IMR-90 (cell line): ENCODE data around the gene FAM124A. TPM values are rescaled to one million over a fixed set of nuclear protein-coding genes. Genes with fewer than 3 reads are reported as not detected.

ENCODE experiments used
- ATAC-seq: fragments of 200-7000 bp; cut with Tn5 transposase; 2 replicates; pipeline ENCODE4 v1.9.1; 2020; ENCODE audit warnings: low read depth, mild to moderate bottlenecking, moderate library complexity
- BruUV-seq: library from RNA; stranded (reverse); fragments of 400-500 nt; replicated peaks from 2 replicates; lab custom pipeline; 2021; lab: Mats Ljungman, UMichigan
- CTCF ChIA-PET: fragments of 300-600 bp; formaldehyde crosslinking; extraction: SDS; loops from one replicate; lab custom pipeline; 2021; ENCODE audit warnings: antibody characterized with exemption; lab: Yijun Ruan, JAX
- POLR2A ChIA-PET: fragments of 300-600 bp; sonication (Branson Sonifier 250); formaldehyde crosslinking; loops from one replicate; lab custom pipeline; 2022; ENCODE audit warnings: antibody characterized with exemption; ENCODE audit not compliant: unreplicated experiment; lab: Charles Lee
- DNase-seq: peaks from one replicate; pipeline ENCODE4 v3.0.0; 2013
- H2AFZ ChIP-seq: replicated peaks from 2 replicates; pipeline ENCODE3; 2013; ENCODE audit warnings: low read length, mild to moderate bottlenecking; ENCODE audit not compliant: poor library complexity
- H2AK5ac ChIP-seq: 2 replicates; pipeline ENCODE4 v1.6.1; 2013; ENCODE audit warnings: low read depth, low read length, inconsistent platforms
- H2AK9ac ChIP-seq: replicated peaks from 2 replicates; pipeline ENCODE3; 2013; ENCODE audit warnings: mild to moderate bottlenecking, low read depth, low read length, moderate library complexity; ENCODE audit not compliant: poor library complexity
- H2BK120ac ChIP-seq: 2 replicates; pipeline ENCODE4 v1.6.1; 2013; ENCODE audit warnings: low read depth, low read length, inconsistent platforms
- H2BK15ac ChIP-seq: 3 replicates; pipeline ENCODE4 v1.6.1; 2013; ENCODE audit warnings: low read depth, low read length, inconsistent platforms
- H2BK20ac ChIP-seq: 2 replicates; pipeline ENCODE4 v1.6.1; 2013; ENCODE audit warnings: low read depth, mild to moderate bottlenecking, inconsistent platforms, low read length, moderate library complexity
- H2BK5ac ChIP-seq: 2 replicates; pipeline ENCODE4 v1.6.1; 2013; ENCODE audit warnings: mild to moderate bottlenecking, low read depth, low read length, inconsistent platforms; ENCODE audit not compliant: poor library complexity, severe bottlenecking
- H3K14ac ChIP-seq: replicated peaks from 2 replicates; pipeline ENCODE4 v1.6.1; 2013; ENCODE audit warnings: low read depth, low read length, inconsistent platforms
- H3K18ac ChIP-seq: 2 replicates; pipeline ENCODE4 v1.6.1; 2013; ENCODE audit warnings: low read depth, low read length, control low read depth
- H3K23ac ChIP-seq: 2 replicates; pipeline ENCODE4 v1.6.1; 2013; ENCODE audit warnings: low read depth, low read length, inconsistent platforms
- H3K27ac ChIP-seq: 2 replicates; pipeline ENCODE4 v1.5.1; 2013; ENCODE audit warnings: mild to moderate bottlenecking, control low read depth, low read length; ENCODE audit not compliant: insufficient read depth
- H3K27me3 ChIP-seq: 2 replicates; pipeline ENCODE4 v1.6.1; 2013; ENCODE audit warnings: low read length; ENCODE audit not compliant: control insufficient read depth, insufficient read depth
- H3K36me3 ChIP-seq: 2 replicates; pipeline ENCODE4 v1.6.1; 2013; ENCODE audit warnings: low read length, mixed read lengths; ENCODE audit not compliant: control insufficient read depth, insufficient read depth
- H3K4ac ChIP-seq: 2 replicates; pipeline ENCODE4 v1.6.1; 2013; ENCODE audit warnings: low read depth, low read length, inconsistent platforms
- H3K4me1 ChIP-seq: 2 replicates; pipeline ENCODE4 v1.6.1; 2013; ENCODE audit warnings: low read length, mixed read lengths; ENCODE audit not compliant: control insufficient read depth, insufficient read depth
- H3K4me2 ChIP-seq: 2 replicates; pipeline ENCODE4 v1.6.1; 2013; ENCODE audit warnings: low read depth, mild to moderate bottlenecking, control low read depth, low read length, moderate library complexity
- H3K4me3 ChIP-seq: 2 replicates; pipeline ENCODE4 v1.5.1; 2013; ENCODE audit warnings: low read depth, mild to moderate bottlenecking, control low read depth, low read length, moderate library complexity; ENCODE audit not compliant: insufficient read depth
- H3K56ac ChIP-seq: 2 replicates; pipeline ENCODE4 v1.6.1; 2013; ENCODE audit warnings: low read length, inconsistent platforms; ENCODE audit not compliant: insufficient read depth; ENCODE audit errors: extremely low read depth
- H3K79me1 ChIP-seq, 2 experiments: 2 replicates each; pipeline ENCODE4 v1.6.1; 2013; ENCODE audit warnings: low read length in 2 of 2, inconsistent platforms in 1 of 2, low read depth in 1 of 2
- H3K9ac ChIP-seq: 2 replicates; pipeline ENCODE4 v1.6.1; 2013; ENCODE audit warnings: low read depth, low read length, control low read depth
- H3K9me1 ChIP-seq: 2 replicates; pipeline ENCODE4 v1.6.1; 2013; ENCODE audit warnings: low read length, inconsistent platforms; ENCODE audit not compliant: insufficient read depth
- H3K9me3 ChIP-seq: 2 replicates; pipeline ENCODE4 v1.6.1; 2013; ENCODE audit warnings: low read length; ENCODE audit not compliant: control insufficient read depth, insufficient read depth
- H4K20me1 ChIP-seq: 2 replicates; pipeline ENCODE4 v1.6.1; 2013; ENCODE audit warnings: low read length, inconsistent platforms; ENCODE audit not compliant: insufficient read depth
- H4K5ac ChIP-seq: 2 replicates; pipeline ENCODE4 v1.6.1; 2013; ENCODE audit warnings: mild to moderate bottlenecking, low read depth, low read length, control low read depth
- H4K8ac ChIP-seq, 2 experiments: 2 replicates each; pipeline ENCODE4 v1.6.1; 2013; ENCODE audit warnings: low read depth in 2 of 2, low read length in 2 of 2, control low read depth in 1 of 2, inconsistent platforms in 1 of 2
- H4K91ac ChIP-seq: 2 replicates; pipeline ENCODE4 v1.6.1; 2013; ENCODE audit warnings: low read depth, low read length, inconsistent platforms; ENCODE audit not compliant: insufficient read depth
- RFX5 ChIP-seq: IDR thresholded peaks from 2 replicates; pipeline ENCODE4 v1.8.0; 2012; ENCODE audit warnings: low read depth, mild to moderate bottlenecking, low read length, moderate library complexity
- WGBS, 2 experiments: methylation state at CpG; one replicate each; pipeline versions ENCODE4 v1.1.5 to v1.1.7; 2013; ENCODE audit warnings: missing lambda C conversion rate in 2 of 2; ENCODE audit not compliant: insufficient read length in 1 of 2; ENCODE audit errors: extremely low coverage in 2 of 2; 5-methylcytosine and 5-hydroxymethylcytosine counted together
- dilution Hi-C: fragments of 300-500 bp; cut with HindIII; formaldehyde crosslinking; loops from one replicate; pipeline ENCODE4 v1.14.3; 2018; ENCODE audit warnings: low sequenced_read_pairs; ENCODE audit not compliant: unreplicated experiment
- in situ Hi-C: fragments of 300-500 bp; cut with MboI; formaldehyde crosslinking; loops from 3 replicates; pipeline ENCODE4 v1.14.3; 2019; ENCODE audit warnings: low sequenced_read_pairs, inconsistent platforms, mixed read lengths
- intact Hi-C: fragments of 100-400 bp; cut with micrococcal nuclease; formaldehyde crosslinking; loops from 2 replicates; pipeline ENCODE4 v1.10.0; 2022
- polyA plus RNA-seq, 3 experiments: library from polyadenylated mRNA; depleted of rRNA; stranded (reverse); fragments of >200 nt; gene quantifications; 2 replicates each; pipeline ENCODE4 v1.2.3, GENCODE V29; 2012; ENCODE audit warnings: low replicate concordance in 1 of 3
- total RNA-seq: library from RNA; depleted of rRNA; stranded (reverse); fragments of >200 nt; gene quantifications from 2 replicates; pipeline ENCODE4 v1.2.3, GENCODE V29; 2012
- TF ChIP-seq, protein P1 (sequence below): conservative IDR thresholded peaks from 2 replicates; pipeline ENCODE4 v1.5.1; 2012; ENCODE audit warnings: mild to moderate bottlenecking, low read depth, low read length, improper control_type of control experiment

FAM124A gene
- total and polyA plus RNA-seq, 2 of the 4 experiments (the other 2 are of a cell fraction): 0.03 TPM; not detected in 1

GRCh38 chr13:51329606-51330005 is 107.4 kb downstream of the FAM124A start:
- Histone ChIP-seq H4K20me1 (no peaks in the 10 kb centered on the region), H3K9me1 (no peaks in the 10 kb centered on the region), H2BK15ac (no peak overlapping the region), H3K18ac (no peak overlapping the region), H2BK20ac (no peak overlapping the region), H3K56ac (no peak overlapping the region), H3K4ac (no peak overlapping the region), H3K27ac (no peak overlapping the region), H3K9ac (no peak overlapping the region), H2BK120ac (no peak overlapping the region), H2BK5ac (no peak overlapping the region), H3K4me1 (no peaks in the 10 kb centered on the region), H3K23ac (no peak overlapping the region), H4K8ac (no peak overlapping the region), H3K79me1 (no peaks in the 10 kb centered on the region), H3K27me3 (peaks cover 1% of the 10 kb centered on the region; the same call in 1 of the 2 replicates), H4K91ac (no peak overlapping the region), H3K4me3 (no peak overlapping the region), H2AFZ (peak overlapping the region; percentile 41), H2AK9ac (no peak overlapping the region), H3K4me2 (no peak overlapping the region), H3K36me3 (no peaks in the 10 kb centered on the region), H4K5ac (no peak overlapping the region), H3K9me3 (no peaks in the 10 kb centered on the region), H2AK5ac (no peak overlapping the region), H3K14ac (no peak overlapping the region)
- BruUV-seq: no TSS peak
- in situ Hi-C loops (no loop called here), intact Hi-C loops (no loop called here), dilution Hi-C loops (no loop called here)
- ChIA-PET CTCF (interaction anchor here (1.1 kb wide), 1 partner anchor 204 kb away, joined by 3 read pairs; no protein-coding TSS in a partner anchor), POLR2A (no interaction called here)
- no peak for DNase-seq
- ATAC-seq: no peak
- WGBS, 2 experiments: 100% methylated on average over 1 of the region's 3 CpGs; no CpG with 5 or more reads in 1 of the 2 experiments
- no peak for TF ChIP-seq RFX5
- TF ChIP-seq, protein P1, sequence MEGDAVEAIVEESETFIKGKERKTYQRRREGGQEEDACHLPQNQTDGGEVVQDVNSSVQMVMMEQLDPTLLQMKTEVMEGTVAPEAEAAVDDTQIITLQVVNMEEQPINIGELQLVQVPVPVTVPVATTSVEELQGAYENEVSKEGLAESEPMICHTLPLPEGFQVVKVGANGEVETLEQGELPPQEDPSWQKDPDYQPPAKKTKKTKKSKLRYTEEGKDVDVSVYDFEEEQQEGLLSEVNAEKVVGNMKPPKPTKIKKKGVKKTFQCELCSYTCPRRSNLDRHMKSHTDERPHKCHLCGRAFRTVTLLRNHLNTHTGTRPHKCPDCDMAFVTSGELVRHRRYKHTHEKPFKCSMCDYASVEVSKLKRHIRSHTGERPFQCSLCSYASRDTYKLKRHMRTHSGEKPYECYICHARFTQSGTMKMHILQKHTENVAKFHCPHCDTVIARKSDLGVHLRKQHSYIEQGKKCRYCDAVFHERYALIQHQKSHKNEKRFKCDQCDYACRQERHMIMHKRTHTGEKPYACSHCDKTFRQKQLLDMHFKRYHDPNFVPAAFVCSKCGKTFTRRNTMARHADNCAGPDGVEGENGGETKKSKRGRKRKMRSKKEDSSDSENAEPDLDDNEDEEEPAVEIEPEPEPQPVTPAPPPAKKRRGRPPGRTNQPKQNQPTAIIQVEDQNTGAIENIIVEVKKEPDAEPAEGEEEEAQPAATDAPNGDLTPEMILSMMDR: no peak
